HG03280 (cell line): ENCODE measurements around the gene ELK4.

ENCODE experiments used
- ATAC-seq: cut with Tn5 transposase; IDR thresholded peaks from one replicate; pipeline ENCODE4 v1.9.1; 2021; ENCODE audit warnings: mild to moderate bottlenecking, moderate library complexity; ENCODE audit not compliant: unreplicated experiment

The ELK4 gene

DNA sequence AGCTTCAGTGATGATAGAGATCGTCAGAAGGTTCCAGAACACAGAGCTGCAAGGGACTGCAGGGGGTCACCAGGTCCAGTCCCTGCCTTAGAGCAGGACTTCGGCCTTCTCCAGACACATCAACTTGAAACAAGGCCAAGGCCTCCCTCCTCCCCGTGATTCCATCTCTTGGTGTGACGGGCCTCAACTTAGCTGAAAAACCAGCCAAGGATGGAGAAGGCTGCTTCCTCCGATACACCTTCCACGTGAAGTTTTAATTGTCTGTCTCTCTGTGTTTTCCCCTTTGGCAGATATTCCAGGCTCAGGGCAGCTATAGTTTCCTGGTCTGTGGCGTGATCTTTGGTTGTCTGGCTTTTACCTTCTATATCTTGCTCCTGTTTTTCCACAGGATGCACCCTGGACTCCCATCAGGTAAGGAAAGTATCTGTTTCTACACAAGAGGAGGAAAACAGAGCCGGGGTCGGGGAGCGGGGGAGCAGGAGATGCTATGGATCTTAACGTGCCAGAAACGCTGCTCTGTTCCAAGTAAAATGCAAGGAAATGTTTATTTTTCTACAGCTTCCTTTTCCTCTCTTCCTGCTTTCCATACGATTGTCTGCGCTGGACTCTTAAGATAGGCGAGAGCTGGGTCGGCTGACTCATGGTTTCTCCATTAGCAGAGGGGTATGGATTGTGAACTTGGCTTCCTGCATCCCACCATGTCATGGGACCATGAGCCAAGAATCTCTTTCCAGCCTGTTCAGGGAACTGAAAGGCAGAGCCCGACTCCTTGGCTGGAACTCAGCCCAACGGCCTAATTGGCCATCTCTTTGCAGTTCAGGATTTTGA lies 32.8 kb downstream of the ELK4 start:
- ATAC-seq: no peak

- ATAC-seq: no peak
Observed at GRCh38 chr1:205597691-205598314, 34.0 kb downstream of the ELK4 start.

- no peak for ATAC-seq
Observed at GRCh38 chr1:205596876-205597275, 34.9 kb downstream of the ELK4 start.

DNA sequence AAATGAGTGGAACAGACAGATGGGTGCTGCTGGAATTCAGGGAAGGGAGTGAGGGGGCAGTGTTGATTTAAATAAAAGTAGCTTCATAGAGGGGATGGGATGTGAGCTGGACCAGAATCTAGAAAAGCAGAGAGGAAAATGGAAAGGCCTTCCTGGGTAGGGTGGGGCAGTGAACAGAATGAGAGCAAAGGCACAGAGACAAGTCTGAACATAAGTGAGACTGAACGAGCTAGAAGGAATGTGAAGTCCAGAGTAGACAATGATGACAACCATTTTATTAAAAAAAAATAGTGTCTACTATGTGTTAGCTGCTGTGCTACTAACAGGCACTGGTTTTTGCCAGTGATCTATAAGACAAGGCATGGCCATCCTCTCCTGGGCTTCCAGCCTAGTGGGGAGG lies 36.0 kb downstream of the ELK4 start:
- ATAC-seq: no peak

DNA sequence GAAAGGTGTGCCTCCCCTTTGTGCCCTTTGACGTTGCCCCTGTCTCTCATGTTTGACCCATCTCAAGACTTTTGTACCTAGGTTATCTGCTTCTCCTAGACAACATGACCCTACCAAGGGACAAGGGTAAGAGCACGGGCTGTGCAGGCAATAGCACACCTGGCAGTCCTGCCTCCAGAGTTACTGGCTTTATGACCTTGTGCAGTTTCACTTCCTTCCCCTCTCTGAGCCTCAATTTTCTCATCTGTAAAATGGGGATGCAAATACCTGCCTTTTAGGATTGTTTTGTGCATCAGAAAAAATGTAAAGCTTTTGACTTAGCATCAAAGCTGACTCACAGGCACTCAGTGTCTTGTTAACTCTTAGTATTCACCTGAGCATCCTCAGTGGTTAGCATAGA lies 36.4 kb downstream of the ELK4 start:
- peak; percentile 41 for ATAC-seq

DNA sequence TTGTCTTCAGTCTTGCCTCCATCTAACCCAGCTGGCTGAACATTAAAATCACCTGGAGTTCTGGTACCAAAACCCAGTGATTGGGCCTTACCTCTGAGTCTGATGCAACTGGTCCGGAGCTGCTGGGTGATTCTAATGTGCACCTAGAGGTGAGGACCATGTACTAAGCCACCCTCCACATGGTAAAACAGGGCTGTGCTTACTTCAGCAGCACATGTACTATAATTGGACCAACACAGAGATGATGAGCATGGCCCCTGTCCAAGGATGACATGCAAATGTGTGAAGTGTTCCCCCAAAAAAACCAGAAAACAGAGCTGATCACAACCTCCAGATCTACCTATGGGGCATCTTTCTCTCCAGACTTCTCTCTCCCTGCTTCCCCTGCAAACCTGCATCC lies 37.0 kb downstream of the ELK4 start:
- no peak for ATAC-seq

DNA sequence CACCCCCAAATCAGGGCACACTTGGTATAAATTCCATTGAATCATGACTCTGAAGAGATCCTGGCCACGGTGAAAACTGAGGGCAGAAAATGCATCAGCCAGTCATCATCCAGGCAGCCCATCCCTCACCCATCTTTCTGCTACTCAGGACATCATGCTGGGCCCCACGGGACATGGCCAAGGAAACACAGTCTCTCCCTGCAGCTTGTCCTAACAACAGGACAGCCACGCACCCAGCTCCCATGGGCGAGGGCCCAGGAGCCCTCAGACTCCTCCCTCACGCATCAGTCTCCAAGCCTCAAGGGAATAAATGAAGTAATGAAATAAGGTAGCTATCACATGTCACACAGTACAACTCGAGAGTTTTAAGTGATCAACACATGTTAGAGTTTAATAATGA lies 37.8 kb downstream of the ELK4 start:
- no peak for ATAC-seq

DNA sequence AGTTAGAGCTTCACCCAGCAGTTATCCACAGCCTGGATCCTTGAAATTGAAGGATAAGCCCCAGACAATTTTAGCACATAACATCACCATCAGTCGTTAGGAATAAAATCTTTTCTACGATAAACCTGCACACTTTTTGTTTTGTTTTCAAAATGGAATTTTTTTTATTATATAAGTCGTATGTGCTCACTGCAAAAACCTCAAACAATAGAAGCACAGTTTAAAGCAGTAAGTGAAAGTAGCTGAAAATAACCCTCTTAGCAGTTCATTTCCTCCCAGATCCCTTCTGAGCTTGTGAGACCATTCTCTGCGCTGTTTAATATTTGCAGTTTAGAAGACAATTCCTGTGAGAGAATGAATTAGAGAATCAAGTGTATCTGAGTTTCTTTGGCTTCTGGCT lies 38.3 kb downstream of the ELK4 start:
- ATAC-seq: no peak

GRCh38 chr1:205592443-205593003 lies 39.3 kb downstream of the ELK4 start:
- no peak for ATAC-seq

GRCh38 chr1:205591522-205592351 lies 40.1 kb downstream of the ELK4 start:
- peak; percentile 67 for ATAC-seq

DNA sequence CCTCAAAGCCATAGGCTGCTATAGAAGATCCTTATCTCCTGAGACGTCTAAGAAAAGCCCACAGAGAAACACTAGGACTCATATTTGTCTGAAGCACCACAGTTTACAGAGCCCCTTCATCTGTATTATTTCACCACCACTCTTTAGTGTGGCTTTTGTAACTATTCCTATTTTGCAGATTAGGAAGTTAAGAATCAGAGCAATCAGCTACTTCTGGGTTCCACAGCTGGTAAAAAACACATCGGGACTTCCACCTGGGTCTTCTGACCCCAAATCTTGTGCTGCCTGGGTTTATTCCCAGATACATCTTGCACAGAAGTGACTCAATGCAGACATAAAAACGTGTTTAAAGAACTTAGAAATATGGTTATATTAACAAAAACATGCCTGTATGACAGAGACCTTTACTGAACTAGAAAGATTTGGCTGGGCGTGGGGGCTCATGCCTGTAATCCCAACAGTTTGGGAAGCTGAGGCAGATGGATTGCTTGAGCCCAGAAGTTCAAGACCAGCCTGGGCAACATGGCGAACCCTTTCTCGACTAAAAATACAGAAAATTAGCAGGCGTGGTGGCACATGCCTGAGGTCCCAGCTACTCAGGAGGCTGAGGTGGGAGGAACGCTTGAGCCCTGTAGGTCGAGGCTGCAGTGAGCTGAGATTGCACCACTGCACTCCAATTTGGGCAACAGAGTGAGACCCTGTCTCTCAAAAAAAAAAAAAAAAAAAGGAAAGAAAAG lies 40.9 kb downstream of the ELK4 start:
- ATAC-seq: no peak

DNA sequence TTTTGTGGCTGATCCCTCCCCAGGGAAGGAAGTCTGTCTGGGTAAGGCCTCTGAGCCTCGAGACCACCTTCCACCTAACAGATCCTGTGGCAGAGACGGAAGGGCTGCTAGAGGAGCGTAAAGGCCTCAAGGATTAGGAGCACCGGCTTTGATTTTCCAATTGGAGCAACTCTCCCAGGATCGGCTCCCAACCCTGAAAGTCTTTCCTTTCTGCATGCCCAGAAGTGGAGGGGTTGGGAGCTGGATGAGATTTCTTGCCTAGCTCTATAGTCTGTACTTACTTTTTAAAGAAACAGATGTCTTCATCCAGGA lies 41.4 kb downstream of the ELK4 start:
- ATAC-seq: no peak

DNA sequence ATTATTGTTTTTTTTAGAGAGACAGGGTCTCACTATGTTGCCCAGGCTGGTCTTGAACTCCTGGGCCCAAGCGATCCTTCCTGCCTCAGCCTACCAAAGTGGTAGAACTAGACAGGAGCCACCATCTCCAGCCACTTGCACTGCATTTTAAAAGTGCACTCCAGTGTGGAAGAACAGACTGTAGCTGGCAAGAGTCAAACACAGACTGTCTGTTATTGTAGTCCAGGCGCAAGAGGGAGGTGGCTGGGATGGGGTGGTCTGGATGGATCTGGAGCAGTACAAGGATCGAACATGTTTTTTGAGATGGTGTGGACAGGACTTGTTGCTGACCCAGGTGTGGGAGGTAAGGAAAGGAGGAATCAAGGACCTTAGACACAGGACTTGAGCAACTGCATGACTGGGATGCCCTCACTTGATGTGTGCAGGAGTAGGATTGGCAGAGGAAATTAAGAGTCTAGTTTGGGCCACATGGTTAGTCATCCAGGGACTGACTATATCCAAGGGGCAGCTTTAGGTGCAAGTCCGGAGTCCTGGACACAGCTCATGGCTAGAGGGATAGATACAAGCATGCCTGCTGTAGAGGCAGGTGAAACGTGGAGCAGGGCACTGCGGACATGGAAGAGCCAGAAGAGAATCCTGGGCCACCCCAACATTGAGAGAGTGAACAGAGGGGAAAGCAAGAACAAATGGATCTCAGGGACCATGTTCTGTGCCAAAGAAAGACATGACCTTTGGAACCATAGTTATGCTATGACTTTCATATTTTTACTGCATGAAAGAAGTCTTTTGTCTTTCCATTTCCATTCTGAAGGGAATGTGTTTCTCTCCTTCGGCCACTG lies 42.0 kb downstream of the ELK4 start:
- ATAC-seq: no peak

- no peak for ATAC-seq
Observed at GRCh38 chr1:205589046-205589445, 42.8 kb downstream of the ELK4 start.

GRCh38 chr1:205588636-205589035 lies 43.2 kb downstream of the ELK4 start:
- ATAC-seq: no peak

- no peak for ATAC-seq
Observed at GRCh38 chr1:205587581-205587980, 44.2 kb downstream of the ELK4 start.

GRCh38 chr1:205585835-205586785 lies 45.7 kb downstream of the ELK4 start:
- ATAC-seq: no peak

- no peak for ATAC-seq
Observed at GRCh38 chr1:205585169-205585834, 46.5 kb downstream of the ELK4 start.
